Stimulated activated CD8-positive, alpha-beta memory T cell treated with anti-CD3 and anti-CD28 coated beads, Interleukin-12 subunit alpha, Interleukin-12 subunit beta, amount 100 ng/mL, for 1 hour (primary cell): ENCODE data around the gene TAAR2.
"Not testable (repeated sequence)": the region's sequence is repeated elsewhere in the genome, so short reads cannot be mapped to it uniquely, and the experiment has no call there.

Experiments
- DNase-seq: peaks from one replicate; pipeline ENCODE4 v3.0.0-alpha.2; 2020; ENCODE audit warnings: low read depth

The TAAR2 gene

DNA sequence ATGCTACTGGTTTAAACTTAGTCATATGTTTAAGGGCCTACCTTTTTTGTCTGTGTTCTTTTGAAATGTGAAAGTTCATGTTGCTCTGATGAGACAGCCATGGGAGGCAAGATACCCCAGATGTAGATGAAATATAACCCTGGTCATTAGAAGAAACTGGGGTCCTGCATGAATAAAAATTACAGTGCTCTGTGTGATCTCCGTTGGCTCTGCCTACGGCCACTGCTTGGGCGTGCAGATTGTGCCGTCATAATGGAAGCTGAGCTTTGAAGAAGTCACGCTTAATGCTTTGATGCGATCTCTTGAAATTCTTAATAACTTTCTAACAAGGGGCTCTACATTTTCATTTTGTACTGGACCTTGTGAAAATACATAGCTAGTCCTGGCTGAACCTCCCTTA, at the start of gene TAAR2:
TAAR2 (minus strand) TSS at position 101 of the 400 bp plus-strand sequence; CDS start at position 101, 0 bp downstream.
- DNase-seq: no peak

GRCh38 chr6:132673376-132674094, 49.5 kb upstream of the TAAR2 start:
- no peak for DNase-seq

DNA sequence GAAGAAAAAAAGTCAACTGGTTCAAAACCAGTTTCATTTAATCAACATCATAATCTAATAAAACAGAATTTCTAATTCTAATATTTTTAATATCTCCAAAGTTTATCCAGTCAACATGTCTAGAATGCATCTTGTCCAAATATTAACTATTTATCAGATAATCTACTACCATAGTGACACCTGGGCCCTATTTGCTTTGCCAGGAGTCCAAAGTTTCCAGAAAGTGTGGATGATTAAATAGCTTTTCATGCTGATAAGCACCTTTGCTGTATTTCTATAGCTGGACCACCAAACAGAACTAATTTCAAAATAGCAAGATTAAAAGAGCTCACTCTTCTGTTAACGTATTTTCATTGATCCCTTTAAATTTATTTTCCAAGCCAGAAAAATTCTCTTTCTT, 47.2 kb upstream of the TAAR2 start:
- DNase-seq: no peak

DNA sequence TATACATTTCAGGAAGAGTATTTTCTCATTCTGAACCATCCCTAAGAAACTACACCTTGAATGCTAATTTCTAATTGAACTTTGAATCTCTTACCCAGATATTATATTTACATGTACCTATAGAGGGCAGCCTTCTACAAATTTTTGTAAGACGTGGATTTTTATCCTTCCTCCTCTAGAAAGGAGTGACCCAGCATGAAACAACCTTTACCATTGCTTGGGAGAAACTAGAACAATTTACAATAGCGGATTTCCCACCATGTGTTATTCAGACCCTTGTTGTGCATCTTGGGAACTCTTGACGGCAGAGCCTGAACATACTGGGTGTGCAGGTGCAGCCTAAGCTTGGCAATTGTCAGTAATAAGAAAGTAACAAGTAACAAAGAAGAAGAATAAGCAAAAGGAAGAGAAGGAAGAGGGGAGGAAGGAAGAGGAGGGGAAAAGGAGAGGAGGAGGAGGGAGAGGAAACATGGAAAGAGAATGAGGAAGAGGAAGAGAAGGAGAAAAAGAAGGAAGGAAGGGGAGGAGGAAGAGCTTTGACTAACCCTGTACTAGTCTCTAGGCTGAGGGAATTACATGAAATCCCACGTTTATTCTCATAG, 45.7 kb upstream of the TAAR2 start:
- no peak for DNase-seq

DNA sequence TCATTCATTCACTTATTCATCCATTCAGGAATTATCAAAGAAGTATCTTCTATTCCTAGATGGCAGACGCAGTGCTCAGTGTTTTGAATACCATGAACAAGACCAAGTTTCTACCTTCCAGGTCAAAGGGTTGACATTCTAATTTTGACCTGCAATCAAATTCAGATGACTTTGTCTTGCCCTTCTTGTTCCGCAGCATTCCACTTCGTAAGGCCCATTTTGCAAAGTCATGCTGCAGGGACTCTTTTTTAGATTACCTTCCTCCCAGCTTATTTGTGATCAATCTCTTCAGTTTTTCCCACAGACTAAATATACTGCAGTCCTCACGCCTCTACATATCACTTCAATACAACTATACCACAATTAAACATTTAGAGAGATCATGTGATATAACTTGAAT, 42.0 kb upstream of the TAAR2 start:
- DNase-seq: no peak

DNA sequence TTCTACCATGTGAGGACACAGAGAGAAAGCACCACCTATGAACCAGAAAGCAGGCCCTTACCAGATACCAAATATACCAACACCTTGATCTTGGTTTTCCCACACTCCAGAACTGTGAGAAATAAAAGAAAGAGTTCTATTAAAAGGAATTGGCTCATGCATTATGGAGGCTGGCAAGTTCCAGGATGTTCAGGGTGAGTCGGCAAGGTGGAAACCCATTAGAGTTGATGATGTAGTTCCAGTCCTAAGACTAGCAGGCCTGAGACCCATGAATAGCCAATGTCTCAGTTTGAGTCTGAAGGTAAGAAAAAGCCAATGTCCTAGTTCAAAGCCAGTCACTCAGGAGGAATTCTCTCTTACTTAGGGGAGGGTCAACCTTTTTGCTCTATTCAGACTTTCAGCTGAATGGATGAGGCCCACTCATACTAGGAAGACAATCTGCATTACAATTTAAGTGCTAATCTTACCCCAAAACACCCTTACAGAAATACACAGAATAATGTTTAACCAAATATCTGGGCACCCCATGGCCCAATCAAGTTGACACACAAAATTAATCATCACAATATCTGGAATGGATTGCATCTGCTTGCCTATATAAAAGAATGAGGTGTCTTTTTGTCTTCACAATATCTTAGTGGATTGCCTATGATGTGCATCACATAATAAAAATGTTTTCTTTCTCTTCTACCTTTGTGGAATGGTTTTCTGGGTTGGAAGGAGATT, 40.4 kb upstream of the TAAR2 start:
- DNase-seq: no peak

DNA sequence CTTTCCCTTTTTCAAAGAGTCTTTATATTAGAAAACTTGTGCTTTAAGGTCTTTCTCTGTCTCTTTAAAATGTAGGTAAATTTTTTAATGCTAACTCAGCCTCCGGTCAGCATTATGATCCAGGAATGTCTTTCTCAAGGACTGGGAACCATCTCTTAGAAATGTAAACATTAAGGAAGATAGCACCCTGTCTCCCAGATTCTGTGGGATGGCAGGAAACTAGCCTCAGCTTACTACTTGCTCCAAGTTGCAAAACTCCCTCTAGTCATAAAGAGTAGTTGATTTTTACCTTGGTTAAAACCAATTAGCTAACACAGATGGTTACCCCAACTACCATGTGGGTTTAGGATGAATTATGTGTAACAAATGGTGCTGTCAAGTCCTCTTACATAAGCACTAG, 39.6 kb upstream of the TAAR2 start:
- DNase-seq: no peak

DNA sequence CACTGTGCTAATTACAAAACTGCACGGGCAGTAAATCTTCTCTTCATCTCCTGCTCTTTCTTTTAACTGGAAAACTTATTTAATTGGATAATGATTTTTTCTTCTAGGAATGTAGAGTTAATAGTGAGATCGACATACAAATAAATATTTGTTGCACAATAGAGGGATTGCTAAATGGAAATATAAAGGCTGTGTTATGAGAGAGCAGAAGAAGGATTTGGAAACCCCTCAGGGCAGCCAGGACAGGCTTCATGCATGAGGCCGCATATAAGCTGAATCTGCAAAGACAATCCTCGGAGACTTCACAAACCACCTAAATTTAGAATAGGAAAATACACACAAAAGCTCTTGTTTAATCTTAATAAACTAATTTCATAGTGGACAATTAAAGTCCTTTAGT, 37.8 kb upstream of the TAAR2 start:
- no peak for DNase-seq

DNA sequence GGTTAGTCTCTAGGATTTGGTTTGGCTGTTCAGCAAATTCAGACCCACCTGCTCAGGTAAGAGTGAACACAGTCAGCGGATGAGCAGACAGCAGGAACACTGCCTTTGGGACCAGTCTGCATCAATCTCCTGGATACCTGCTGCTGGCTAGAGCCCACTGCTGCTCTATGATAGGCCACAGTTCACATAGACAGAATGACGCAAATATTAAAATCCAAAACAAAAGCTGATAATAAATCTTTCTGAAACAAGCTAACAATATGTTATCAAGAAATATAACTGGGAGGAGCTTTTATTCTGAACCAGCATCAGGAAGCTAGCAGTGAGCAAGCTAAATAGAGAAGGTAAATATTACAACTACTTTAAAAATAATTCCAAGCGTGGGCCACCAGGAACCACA, 35.0 kb upstream of the TAAR2 start, which contains the start of gene TAAR1:
TAAR1 (minus strand) TSS at position 101 of the 400 bp plus-strand sequence. CDS start 13,179 bp downstream, outside the sequence.
- no peak for DNase-seq

DNA sequence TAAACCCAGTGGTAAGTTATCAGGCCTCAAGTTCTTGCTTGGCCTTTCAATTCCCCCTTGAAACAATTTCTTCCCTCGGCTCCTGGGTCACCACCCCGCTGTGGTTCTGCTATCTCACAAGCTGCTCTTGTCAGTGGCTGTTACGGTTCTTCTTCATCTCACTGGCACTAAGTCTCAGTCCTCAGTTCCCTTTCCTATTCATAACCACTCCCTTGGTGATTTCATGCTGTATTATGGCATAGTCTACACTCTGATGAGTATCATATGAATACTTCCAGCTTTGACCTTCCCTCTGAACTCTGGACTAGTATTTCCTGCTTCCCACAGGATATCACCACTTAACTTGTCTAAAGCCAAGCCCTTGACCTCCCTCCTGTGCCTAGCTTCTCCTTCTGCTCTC, 27.0 kb upstream of the TAAR2 start:
- no peak for DNase-seq

GRCh38 chr6:132650429-132650828, 26.4 kb upstream of the TAAR2 start:
- no peak for DNase-seq

- no peak for DNase-seq
Observed at GRCh38 chr6:132648828-132649227, 24.8 kb upstream of the TAAR2 start.

- no peak for DNase-seq
Observed at GRCh38 chr6:132648356-132648755, 24.3 kb upstream of the TAAR2 start.

DNA sequence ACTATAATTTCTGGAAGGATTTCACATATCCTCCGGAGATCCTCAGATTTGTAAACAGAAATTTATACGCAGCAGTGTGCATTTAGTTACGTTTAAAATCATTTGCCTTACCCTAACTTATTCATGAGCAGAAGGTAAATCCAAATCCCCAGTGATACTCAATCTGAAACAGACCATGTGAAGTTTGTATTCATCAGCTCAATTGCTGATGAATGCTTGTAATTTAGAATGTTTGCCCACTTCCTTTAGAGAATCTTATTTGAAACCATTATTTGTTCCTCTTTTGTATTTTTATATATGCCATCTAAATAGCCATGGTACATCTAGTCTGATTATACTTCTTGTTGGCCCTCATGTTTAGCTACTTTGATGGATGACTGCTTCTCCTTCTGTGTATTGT, 19.5 kb upstream of the TAAR2 start:
- DNase-seq: no peak

- DNase-seq: not testable (repeated sequence)
Observed at GRCh38 chr6:132637135-132637534, 13.1 kb upstream of the TAAR2 start.

DNA sequence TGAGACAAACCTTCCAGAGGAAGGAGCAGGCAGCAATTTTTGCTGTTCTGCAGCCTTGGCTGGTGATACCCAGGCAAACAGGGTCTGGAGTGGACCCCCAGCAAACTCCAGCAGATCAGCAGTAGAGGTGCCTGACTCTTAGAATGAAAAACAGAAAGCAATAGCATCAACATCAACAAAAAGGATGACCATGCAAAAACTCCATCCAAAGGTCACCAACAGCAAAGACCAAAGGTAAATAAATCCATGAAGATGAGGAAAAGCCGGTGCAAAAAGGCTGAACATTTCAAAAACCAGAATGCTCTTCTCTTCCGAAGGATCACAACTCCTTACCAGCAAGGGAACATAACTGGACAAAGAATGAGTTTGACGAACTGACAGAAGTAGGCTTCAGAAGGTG, 11.8 kb upstream of the TAAR2 start:
- DNase-seq: not testable (repeated sequence)

DNA sequence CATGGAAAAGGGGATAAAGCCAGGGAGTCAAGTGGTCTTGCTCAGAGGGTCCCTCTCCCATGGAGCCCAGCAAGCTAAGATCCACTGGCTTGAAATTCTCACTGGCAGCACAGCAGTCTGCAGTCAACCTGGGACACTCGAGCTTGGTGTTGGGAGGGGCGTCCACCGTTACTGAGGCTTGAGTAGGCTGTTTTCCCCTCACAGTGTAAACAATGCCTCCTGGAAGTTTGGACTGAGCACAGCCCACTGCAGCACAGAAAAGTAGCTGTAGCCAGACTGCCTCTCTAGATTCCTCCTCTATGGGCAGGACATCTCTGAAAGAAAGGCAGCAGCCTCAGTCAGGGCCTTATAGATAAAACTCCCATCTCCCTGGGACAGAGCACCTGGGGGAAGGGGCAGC, 11.2 kb upstream of the TAAR2 start:
- not testable (repeated sequence) for DNase-seq

DNA sequence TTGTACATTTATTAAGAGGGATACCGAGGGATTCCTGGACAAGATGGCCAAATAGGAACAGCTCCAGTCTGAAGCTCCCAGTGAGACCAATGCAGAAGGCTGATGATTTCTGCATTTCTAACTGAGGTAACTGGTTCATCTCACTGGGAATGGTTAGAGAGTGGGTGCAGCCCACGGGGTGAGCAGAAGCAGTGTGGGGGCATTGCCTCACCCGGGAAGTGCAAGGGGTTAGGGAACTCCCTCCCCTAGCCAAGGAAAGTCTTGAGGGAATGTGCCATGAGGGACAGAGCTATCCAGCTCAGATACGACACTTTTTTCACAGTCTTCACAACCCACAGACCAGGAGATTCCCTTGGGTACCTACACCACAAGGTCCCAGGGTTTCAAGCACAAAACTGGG, 10.7 kb upstream of the TAAR2 start:
- no peak for DNase-seq

DNA sequence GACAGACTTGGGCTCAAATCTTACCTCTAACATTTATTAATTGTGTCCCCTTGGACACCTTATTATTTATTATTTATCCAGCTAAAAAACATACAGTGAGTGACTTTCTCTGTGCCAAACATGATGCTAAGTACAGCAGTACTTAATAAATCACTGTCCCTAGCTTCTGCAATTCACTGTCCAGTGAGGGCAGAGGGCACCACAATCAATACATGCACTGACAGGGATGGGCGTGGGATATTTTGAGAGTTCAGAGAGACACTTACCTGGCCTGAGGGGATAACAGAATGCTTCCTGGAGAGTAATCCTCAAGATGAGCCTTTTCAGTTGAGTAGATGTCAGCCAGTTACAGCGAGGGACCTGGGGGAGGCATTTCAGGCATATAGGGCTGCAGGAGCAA, 9.3 kb upstream of the TAAR2 start:
- DNase-seq: no peak

DNA sequence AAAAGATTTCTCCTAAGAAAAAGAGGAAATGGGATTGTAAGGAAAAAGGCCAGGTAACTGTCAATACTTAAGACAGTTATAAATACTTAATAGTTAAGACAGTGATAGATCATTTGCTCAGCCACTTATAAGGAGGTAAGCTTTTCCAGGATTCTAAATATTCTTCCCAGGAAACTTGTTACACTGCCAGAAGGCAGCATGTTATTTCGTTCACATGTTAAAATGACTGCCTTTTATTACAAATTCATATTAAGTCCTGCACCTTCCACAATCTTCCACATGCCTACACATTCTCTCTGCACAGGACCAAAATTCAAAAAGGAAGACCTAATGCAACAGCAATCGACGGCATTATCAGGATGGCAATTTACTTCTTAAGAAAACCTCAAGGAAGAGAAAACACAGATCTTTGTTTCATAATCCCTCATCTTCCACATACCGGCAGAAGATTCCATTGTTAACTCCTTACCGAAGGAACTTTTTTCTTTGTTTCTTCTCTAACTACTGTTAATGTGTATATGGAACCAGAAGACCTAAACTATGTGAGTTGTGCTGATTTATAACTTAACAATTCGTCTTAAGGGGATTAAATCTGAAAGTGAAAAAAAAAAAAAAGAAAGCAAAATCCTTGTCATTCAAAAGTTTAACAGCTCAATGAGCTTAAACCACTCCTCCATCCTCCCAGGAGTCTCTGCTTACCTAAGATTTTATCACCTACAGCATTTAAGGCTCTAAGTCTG, 799 bp downstream of the TAAR2 start:
- no peak for DNase-seq

DNA sequence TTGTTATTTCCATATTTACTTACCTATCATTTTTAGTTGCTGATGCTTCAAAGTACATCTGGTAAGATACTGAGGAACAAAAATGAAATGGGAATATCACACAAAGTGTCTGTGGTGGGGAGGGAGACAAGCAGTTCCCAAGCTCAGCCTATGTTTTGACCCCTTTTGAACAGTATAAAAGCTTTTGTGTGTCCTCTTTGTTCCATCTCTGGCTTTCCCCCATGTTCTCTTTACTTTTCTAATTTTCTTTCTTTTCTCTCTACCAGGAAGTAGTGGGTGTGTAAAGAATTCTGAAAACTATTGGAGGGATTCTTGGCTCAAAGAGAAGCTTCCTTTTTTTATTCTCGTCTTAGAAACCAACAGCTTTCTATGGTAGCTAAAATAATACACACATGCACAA, 7.4 kb downstream of the TAAR2 start:
- DNase-seq: no peak

DNA sequence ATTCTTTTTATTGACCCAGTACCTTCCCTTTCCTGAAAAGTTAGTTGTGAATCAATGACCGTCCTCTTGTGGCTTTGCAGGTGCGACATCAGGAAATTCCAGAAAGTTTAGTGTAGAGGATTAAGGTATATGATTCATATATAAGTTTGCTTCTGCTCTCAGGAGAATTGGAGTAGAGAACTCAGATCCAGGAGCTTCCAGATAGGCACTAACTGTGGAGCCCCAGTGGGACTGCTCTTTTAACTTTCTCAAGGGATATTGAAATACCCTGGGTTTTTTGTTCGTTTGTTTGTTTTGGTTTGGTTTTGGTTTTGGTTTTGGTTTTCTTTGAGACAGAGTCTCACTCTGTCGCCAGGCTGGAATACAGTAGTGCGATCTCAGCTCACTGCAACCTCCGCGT, 9.5 kb downstream of the TAAR2 start:
- no peak for DNase-seq
